GM18907 (cell line): Measurements from ENCODE around the gene FAM131C.

ENCODE experiments used
- ATAC-seq: cut with Tn5 transposase; IDR thresholded peaks from one replicate; pipeline ENCODE4 v1.9.1; 2021; ENCODE audit warnings: mild to moderate bottlenecking, moderate library complexity; ENCODE audit not compliant: unreplicated experiment

The FAM131C gene

GRCh38 chr1:16077406-16078245 lies 4.2 kb upstream of the FAM131C start:
- no peak for ATAC-seq

GRCh38 chr1:16076865-16077238 lies 3.4 kb upstream of the FAM131C start:
- no peak for ATAC-seq

GRCh38 chr1:16076031-16076864 lies 2.8 kb upstream of the FAM131C start:
- ATAC-seq, result no peak

- ATAC-seq, result no peak
Observed at GRCh38 chr1:16075337-16076030, 2.0 kb upstream of the FAM131C start.

GRCh38 chr1:16074217-16074616 lies 766 bp upstream of the FAM131C start:
- ATAC-seq, result no peak

- ATAC-seq, result no peak
Observed at GRCh38 chr1:16072616-16073484, 601 bp downstream of the FAM131C start.

GRCh38 chr1:16072095-16072494 lies 1.4 kb downstream of the FAM131C start:
- no peak for ATAC-seq

- ATAC-seq, result no peak
Observed at GRCh38 chr1:16071614-16072013, 1.8 kb downstream of the FAM131C start.

- ATAC-seq, result no peak
Observed at GRCh38 chr1:16070640-16071355, 2.7 kb downstream of the FAM131C start.

- ATAC-seq, result no peak
Observed at GRCh38 chr1:16068356-16069270, 4.8 kb downstream of the FAM131C start.

- no peak for ATAC-seq
Observed at GRCh38 chr1:16067933-16068332, 5.5 kb downstream of the FAM131C start.

GRCh38 chr1:16067127-16067768 lies 6.2 kb downstream of the FAM131C start:
- ATAC-seq, result no peak

GRCh38 chr1:16066245-16066644 lies 7.2 kb downstream of the FAM131C start:
- no peak for ATAC-seq

GRCh38 chr1:16065269-16065576 lies 8.2 kb downstream of the FAM131C start:
- ATAC-seq, result no peak

- no peak for ATAC-seq
Observed at GRCh38 chr1:16064536-16065268, 8.7 kb downstream of the FAM131C start.

- no peak for ATAC-seq
Observed at GRCh38 chr1:16063921-16064320, 9.5 kb downstream of the FAM131C start.

GRCh38 chr1:16063226-16063829 lies 10.1 kb downstream of the FAM131C start:
- no peak for ATAC-seq
